Esophagus muscularis mucosa (tissue), 4 donors: ENCODE measurements around the gene KLF11. TPM values are rescaled to one million over a fixed set of nuclear protein-coding genes. Genes with fewer than 3 reads are reported as not detected.

Experiments used
- DNase-seq: peaks from one replicate; pipeline ENCODE4 v3.0.0-alpha.2; 2017; ENCODE audit errors: extremely low spot score
- H3K27ac ChIP-seq, 4 donors: fragments of 200-600 bp; sonication (generic); replicated peaks in 1 of 4; 1 replicate in 3 of 4; 2 replicates in 1 of 4; pipeline ENCODE4 v1.5.1; 2016 to 2019; ENCODE audit warnings: mild to moderate bottlenecking in 1 of 4
- H3K27me3 ChIP-seq, 4 donors: fragments of 200-600 bp; sonication (generic); one replicate each; pipeline versions ENCODE4 v1.5.1 to v1.6.0; 2016 to 2019
- H3K36me3 ChIP-seq, 4 donors: fragments of 200-600 bp; sonication (generic); one replicate each; pipeline ENCODE4 v1.5.1; 2016 to 2019
- H3K4me1 ChIP-seq, 4 donors: fragments of 200-600 bp; sonication (generic); one replicate each; pipeline ENCODE4 v1.5.1; 2016 to 2019
- H3K4me3 ChIP-seq, 4 donors: fragments of 200-600 bp; sonication (generic); 1 replicate in 2 of 4; 2 replicates in 2 of 4; pipeline ENCODE4 v1.5.1; 2016 to 2019; ENCODE audit warnings: mild to moderate bottlenecking in 4 of 4, moderate library complexity in 1 of 4
- H3K9me3 ChIP-seq, 4 donors: fragments of 200-600 bp; sonication (generic); 1 replicate in 3 of 4; 2 replicates in 1 of 4; pipeline ENCODE4 v1.5.1; 2016 to 2019
- CTCF ChIP-seq, 3 experiments: fragments of 200-600 bp in 2 of 3; fragments of 450-650 bp in 1 of 3; sonication (generic) in 2 of 3; IDR thresholded peaks; one replicate each; pipeline ENCODE4 v1.5.1; 2017 to 2019; ENCODE audit warnings: antibody characterized with exemption in 3 of 3, mild to moderate bottlenecking in 2 of 3, moderate library complexity in 1 of 3
- EP300 ChIP-seq: sonication (generic); formaldehyde crosslinking; IDR thresholded peaks from one replicate; pipeline ENCODE4 v1.6.1; 2017; ENCODE audit warnings: antibody characterized with exemption
- POLR2A ChIP-seq: fragments of 450-650 bp; IDR thresholded peaks from one replicate; pipeline ENCODE4 v1.6.1; 2017; ENCODE audit warnings: antibody characterized with exemption, moderate library complexity, mild to moderate bottlenecking, low read depth
- POLR2AphosphoS5 ChIP-seq, 2 donors: sonication (generic); formaldehyde crosslinking; IDR thresholded peaks; one replicate each; pipeline ENCODE4 v1.6.1; 2017; ENCODE audit warnings: antibody characterized with exemption in 2 of 2
- WGBS: methylation state at CpG from one replicate; pipeline ENCODE4 v1.1.5; 2018; 5-methylcytosine and 5-hydroxymethylcytosine counted together
- intact Hi-C: fragments of 100-400 bp; cut with DNase I; formaldehyde crosslinking; loops from one replicate; pipeline ENCODE4 v1.15.1; 2023
- small RNA-seq, 3 donors: library from RNA; depleted of rRNA; stranded (forward); fragments of <200 nt; gene quantifications; one replicate each; pipeline ENCODE3, GENCODE V24; 2016
- total RNA-seq, 4 donors: library from RNA; depleted of rRNA; stranded (reverse); fragments of >200 nt; gene quantifications; one replicate each; pipeline versions ENCODE4 v1.1.0 to v1.2.1, GENCODE V29; 2016

Gene KLF11
- total RNA-seq, 4 donors from 2014 or later, result 15.8 to 51.6 (median 33.9) TPM

- Histone ChIP-seq H3K27ac (no peak overlapping the region), H3K4me1 (peaks cover 0 to 13% (median 10%) of the 10 kb centered on the region in 4 donors), H3K9me3 (no peaks in the 10 kb centered on the region), H3K27me3 (no peaks in the 10 kb centered on the region), H3K36me3 (no peaks in the 10 kb centered on the region), H3K4me3 (no peak overlapping the region)
- TF ChIP-seq POLR2A, result no peak
- TF ChIP-seq POLR2AphosphoS5 (IDR thresholded peaks at IDR 0.05), result no peak
- TF ChIP-seq CTCF (IDR thresholded peaks at IDR 0.05), result no peak
- TF ChIP-seq EP300, result no peak
- intact Hi-C loops, result no loop called here
- WGBS, result 70% methylated on average over 7 of the region's 7 CpGs
- no peak for DNase-seq
Observed at GRCh38 chr2:10101491-10101890, 58.1 kb downstream of the KLF11 start.

GRCh38 chr2:10103179-10103578, 59.8 kb downstream of the KLF11 start:
- intact Hi-C loops, result no loop called here
- no peaks in the 10 kb centered on the region for H3K9me3 ChIP-seq
- H3K27me3 ChIP-seq, result no peaks in the 10 kb centered on the region
- TF ChIP-seq POLR2A (no peak), EP300 (no peak), CTCF (IDR thresholded peaks at IDR 0.05) (no peak), POLR2AphosphoS5 (IDR thresholded peaks at IDR 0.05) (no peak)
- 87% methylated on average over 4 of the region's 6 CpGs for WGBS
- H3K4me3 ChIP-seq, result no peak overlapping the region
- DNase-seq, result no peak
- H3K36me3 ChIP-seq, result no peaks in the 10 kb centered on the region
- no peak overlapping the region for H3K27ac ChIP-seq
- H3K4me1 ChIP-seq, result peaks cover 0 to 5% (median 0%) of the 10 kb centered on the region in 4 donors

Small RNA genes lying within 50 kb of the gene (small RNA-seq; reads per million reads assigned to genes)
- 0 reads per million in 3 donors for gene RF00568

Other genes with a start within 250 kb of the KLF11 start
- gene TAF1B, start 200.1 kb upstream of the KLF11 start, total RNA-seq, result 10 to 100 TPM in 1 of 4 donors, 1 to 10 TPM in 3; 7.1 to 10.1 (median 8.0) TPM
- 1 to 10 TPM in 3 of 4 donors, under 1 TPM in 1; 0.86 to 5.1 (median 2.6) TPM for gene GRHL1, start 91.9 kb upstream of the KLF11 start, total RNA-seq
- gene CYS1, start 36.9 kb downstream of the KLF11 start, total RNA-seq, result 10 to 100 TPM; 16.9 to 56.4 (median 35.4) TPM
- gene RRM2, start 79.2 kb downstream of the KLF11 start, total RNA-seq, result 1 to 10 TPM in 2 of 4 donors, not detected in 2; 1.7 to 4.6 TPM